K562 (cell line): Measurements from ENCODE around the gene CRHR1. TPM values are rescaled to one million over a fixed set of nuclear protein-coding genes. Genes with fewer than 3 reads are reported as not detected.

Experiments
- ATAC-seq: fragments of 200-7000 bp; cut with Tn5 transposase; 3 replicates; pipeline ENCODE4 v1.9.1; 2020; ENCODE audit warnings: moderate library complexity
- BruUV-seq: library from RNA; stranded (reverse); fragments of 400-500 nt; replicated peaks from 2 replicates; lab custom pipeline; 2021; lab: Mats Ljungman, UMichigan
- CTCF ChIA-PET: fragments of 300-600 bp; formaldehyde crosslinking; extraction: SDS; loops from one replicate; lab custom pipeline; 2021; ENCODE audit warnings: low intra/inter-chr PET ratio; lab: Yijun Ruan, JAX
- POLR2A ChIA-PET: fragments of 300-600, 350-650 bp; sonication (Branson Sonifier 250); formaldehyde crosslinking; extraction: SDS; loops from one replicate; lab custom pipeline; 2021; ENCODE audit warnings: antibody characterized with exemption, inconsistent platforms; lab: Yijun Ruan, JAX
- DNase-seq, 4 experiments: peaks; one replicate each; pipeline versions ENCODE4 v3.0.0 to v3.0.0-alpha.2; 2011 to 2018; ENCODE audit warnings: low spot score in 3 of 4, mixed read lengths in 3 of 4; ENCODE audit errors: extremely low read depth in 1 of 4
- FAIRE-seq: peaks from 2 replicates; lab custom pipeline; 2011; peaks lifted over from hg19 to GRCh38; lab: Jason Lieb, UNC
- H2AFZ ChIP-seq: 2 replicates; pipeline ENCODE4 v1.6.0; 2011; ENCODE audit warnings: low read depth, low read length, control low read depth, inconsistent platforms
- H3K27ac ChIP-seq: fragments of 200-600 bp; 3 replicates; pipeline ENCODE4 v1.8.0; 2011; ENCODE audit warnings: low read depth, mild to moderate bottlenecking, control low read depth, inconsistent platforms, low read length, moderate library complexity, mixed read lengths; ENCODE audit errors: extremely low read depth
- H3K27me3 ChIP-seq, 2 experiments: fragments of 300-600 bp in 1 of 2; 2 replicates in 1 of 2; 3 replicates in 1 of 2; pipeline versions ENCODE4 v1.6.0 to v1.8.0; 2011; ENCODE audit warnings: inconsistent platforms in 2 of 2, low read length in 2 of 2, mild to moderate bottlenecking in 1 of 2, mixed read lengths in 1 of 2, moderate library complexity in 1 of 2; ENCODE audit not compliant: control insufficient read depth in 2 of 2, insufficient read depth in 2 of 2
- H3K36me3 ChIP-seq: fragments of 300-600 bp; 3 replicates; pipeline ENCODE4 v1.8.0; 2011; ENCODE audit warnings: mild to moderate bottlenecking, low read length, inconsistent platforms; ENCODE audit not compliant: control insufficient read depth, insufficient read depth
- H3K4me1 ChIP-seq, 2 experiments: fragments of 200-600 bp in 1 of 2; replicated peaks in 1 of 2; 2 replicates in 1 of 2; 3 replicates in 1 of 2; pipeline versions ENCODE4 v1.5.1 to v1.8.0; 2011; ENCODE audit warnings: inconsistent platforms in 2 of 2, low read length in 2 of 2, mild to moderate bottlenecking in 1 of 2, mixed read lengths in 1 of 2, moderate library complexity in 1 of 2; ENCODE audit not compliant: control insufficient read depth in 2 of 2, insufficient read depth in 2 of 2
- H3K4me2 ChIP-seq: 2 replicates; pipeline ENCODE4 v1.6.1; 2011; ENCODE audit warnings: low read length, control low read depth, inconsistent platforms, mixed read lengths; ENCODE audit not compliant: insufficient read depth
- H3K4me3 ChIP-seq: fragments of 200-600 bp; sonication (generic), shearing (Covaris generic); 2 replicates; pipeline ENCODE4 v1.5.1; 2016; ENCODE audit warnings: control low read depth, inconsistent platforms
- H3K79me2 ChIP-seq: fragments of 200-600 bp; 3 replicates; pipeline ENCODE4 v1.8.0; 2011; ENCODE audit warnings: low read length, inconsistent platforms; ENCODE audit not compliant: control insufficient read depth, insufficient read depth
- H3K9ac ChIP-seq, 2 experiments: 2 replicates each; pipeline versions ENCODE4 v1.6.0 to v1.6.1; 2011; ENCODE audit warnings: low read depth in 2 of 2, low read length in 2 of 2, control low read depth in 1 of 2, inconsistent platforms in 1 of 2, mild to moderate bottlenecking in 1 of 2, mixed read lengths in 1 of 2; ENCODE audit not compliant: insufficient read depth in 1 of 2
- H3K9me1 ChIP-seq: one replicate; pipeline ENCODE4 v1.6.0; 2011; ENCODE audit warnings: inconsistent platforms, mild to moderate bottlenecking, low read length, moderate library complexity; ENCODE audit not compliant: control insufficient read depth, insufficient read depth
- H3K9me3 ChIP-seq: replicated peaks from 2 replicates; pipeline ENCODE4 v1.5.1; 2011; ENCODE audit warnings: low read depth, low read length, inconsistent platforms; ENCODE audit not compliant: control insufficient read depth, insufficient read depth
- H4K20me1 ChIP-seq: replicated peaks from 2 replicates; pipeline ENCODE4 v1.6.1; 2011; ENCODE audit warnings: low read length, inconsistent platforms, mixed read lengths; ENCODE audit not compliant: control insufficient read depth, insufficient read depth
- ATF1 ChIP-seq, 2 experiments: fragments of 450-650 bp in 1 of 2; IDR thresholded peaks; 2 replicates each; pipeline ENCODE4 v1.6.1; 2016; ENCODE audit warnings: missing compliant biosample characterization in 1 of 2, missing genetic modification characterization in 1 of 2
- BACH1 ChIP-seq: fragments of 200-800 bp; sonication (Bioruptor generic); IDR thresholded peaks from 2 replicates; pipeline ENCODE4 v1.6.1; 2016; ENCODE audit warnings: missing genetic modification characterization, missing compliant biosample characterization
- CREB1 ChIP-seq, 2 experiments: sonication (generic) in 1 of 2; formaldehyde crosslinking in 1 of 2; IDR thresholded peaks; 2 replicates each; pipeline versions ENCODE4 v1.6.1 to v1.8.0; 2012 to 2022; ENCODE audit warnings: inconsistent platforms in 1 of 2, mild to moderate bottlenecking in 1 of 2, missing genetic modification reagents in 1 of 2, moderate library complexity in 1 of 2
- GATA2 ChIP-seq: sonication (generic); formaldehyde crosslinking; IDR thresholded peaks from 2 replicates; pipeline ENCODE4 v1.4.0; 2020; ENCODE audit warnings: mild to moderate bottlenecking, missing genetic modification reagents
- JUNB ChIP-seq: fragments of 450-650 bp; formaldehyde crosslinking; conservative IDR thresholded peaks from 2 replicates; pipeline ENCODE4 v1.4.0; 2020; ENCODE audit warnings: mild to moderate bottlenecking
- OTX1 ChIP-seq: fragments of 450-650 bp; formaldehyde crosslinking; IDR thresholded peaks from 2 replicates; pipeline ENCODE4 v1.4.0; 2022; ENCODE audit warnings: mild to moderate bottlenecking
- SIN3A ChIP-seq, 2 experiments: fragments of 150-350 bp in 1 of 2; IDR thresholded peaks; 2 replicates each; pipeline ENCODE4 v1.6.1; 2011 to 2016; ENCODE audit warnings: borderline replicate concordance in 2 of 2, low read depth in 2 of 2, low read length in 2 of 2, mild to moderate bottlenecking in 2 of 2, moderate library complexity in 2 of 2; ENCODE audit not compliant: control insufficient read depth in 1 of 2
- SMAD2 ChIP-seq: fragments of 150-350 bp; IDR thresholded peaks from 2 replicates; pipeline ENCODE4 v1.6.1; 2014; ENCODE audit warnings: low read depth, mild to moderate bottlenecking, low read length
- SMAD3 ChIP-seq: fragments of 450-650 bp; formaldehyde crosslinking; conservative IDR thresholded peaks from 2 replicates; pipeline ENCODE4 v1.4.0; 2020; ENCODE audit warnings: mild to moderate bottlenecking
- TEAD2 ChIP-seq: fragments of 450-650 bp; IDR thresholded peaks from 2 replicates; pipeline ENCODE4 v1.6.1; 2016; ENCODE audit warnings: missing genetic modification characterization, control low read depth, missing compliant biosample characterization
- WHSC1 ChIP-seq: IDR thresholded peaks from one replicate; pipeline ENCODE4 v1.6.1; 2012; ENCODE audit warnings: low read length, control low read depth, inconsistent platforms
- ZNF561 ChIP-seq: fragments of 450-650 bp; formaldehyde crosslinking; conservative IDR thresholded peaks from 2 replicates; pipeline ENCODE4 v1.4.0; 2020; ENCODE audit warnings: mild to moderate bottlenecking, moderate library complexity
- WGBS: fragments of 100-300 bp; shearing (Covaris generic); methylation state at CpG from one replicate; pipeline ENCODE4 v1.1.6; 2016; ENCODE audit warnings: low coverage, mixed read lengths; ENCODE audit not compliant: insufficient coverage; ENCODE audit errors: missing lambda C conversion rate; 5-methylcytosine and 5-hydroxymethylcytosine counted together
- in situ Hi-C: fragments of 300-500 bp; cut with MboI; formaldehyde crosslinking; loops from 4 replicates; pipeline ENCODE4 v1.15.0; 2018; ENCODE audit warnings: inconsistent platforms, mixed read lengths
- intact Hi-C: fragments of 100-400 bp; cut with micrococcal nuclease; formaldehyde crosslinking; loops from 2 replicates; pipeline ENCODE4 v1.14.2; 2022
- polyA plus RNA-seq, 8 experiments: library from polyadenylated mRNA; depleted of rRNA in 4 of 8; stranded (reverse) in 5 of 8; unstranded in 3 of 8; fragments of >200 nt; fragmentation: Nextera tagmentation in 2 of 8; fragmentation: Illumina TruSeq in 1 of 8; extraction: Ambion mirVana in 2 of 8; extraction: Trizol in 1 of 8; gene quantifications; 2 replicates each; pipeline versions ENCODE4 v1.2.1 to v1.2.3, GENCODE V29; 2011 to 2014; ENCODE audit warnings: inconsistent platforms in 1 of 8, missing spikeins in 1 of 8
- total RNA-seq, 7 experiments: library from RNA; depleted of rRNA in 6 of 7; stranded (reverse); fragments of >200 nt in 6 of 7; fragmentation: Illumina TruSeq in 2 of 7; extraction: Trizol in 2 of 7; gene quantifications; 2 replicates each; pipeline versions ENCODE4 v1.2.1 to v1.2.3, GENCODE V29; 2011 to 2021; ENCODE audit warnings: low replicate concordance in 1 of 7
- TF ChIP-seq, protein P1 (sequence below), 2 experiments: fragments of 450-650 bp in 1 of 2; sonication (generic) in 1 of 2; formaldehyde crosslinking in 1 of 2; IDR thresholded peaks in 1 of 2; conservative IDR thresholded peaks in 1 of 2; 2 replicates each; pipeline versions ENCODE4 v1.6.1 to v1.8.1; 2016 to 2023; ENCODE audit warnings: mild to moderate bottlenecking in 2 of 2, moderate library complexity in 2 of 2, inconsistent platforms in 1 of 2, missing genetic modification reagents in 1 of 2
- TF ChIP-seq, protein P2 (sequence below): fragments of 450-650 bp; IDR thresholded peaks from 2 replicates; pipeline ENCODE4 v1.6.1; 2016; ENCODE audit warnings: antibody characterized with exemption

Gene CRHR1
- total and polyA plus RNA-seq, 9 of the 15 experiments (the other 6 are each of a cell fraction or from before 2014, with no cell fraction given) = 0.05 TPM; not detected in 8

DNA sequence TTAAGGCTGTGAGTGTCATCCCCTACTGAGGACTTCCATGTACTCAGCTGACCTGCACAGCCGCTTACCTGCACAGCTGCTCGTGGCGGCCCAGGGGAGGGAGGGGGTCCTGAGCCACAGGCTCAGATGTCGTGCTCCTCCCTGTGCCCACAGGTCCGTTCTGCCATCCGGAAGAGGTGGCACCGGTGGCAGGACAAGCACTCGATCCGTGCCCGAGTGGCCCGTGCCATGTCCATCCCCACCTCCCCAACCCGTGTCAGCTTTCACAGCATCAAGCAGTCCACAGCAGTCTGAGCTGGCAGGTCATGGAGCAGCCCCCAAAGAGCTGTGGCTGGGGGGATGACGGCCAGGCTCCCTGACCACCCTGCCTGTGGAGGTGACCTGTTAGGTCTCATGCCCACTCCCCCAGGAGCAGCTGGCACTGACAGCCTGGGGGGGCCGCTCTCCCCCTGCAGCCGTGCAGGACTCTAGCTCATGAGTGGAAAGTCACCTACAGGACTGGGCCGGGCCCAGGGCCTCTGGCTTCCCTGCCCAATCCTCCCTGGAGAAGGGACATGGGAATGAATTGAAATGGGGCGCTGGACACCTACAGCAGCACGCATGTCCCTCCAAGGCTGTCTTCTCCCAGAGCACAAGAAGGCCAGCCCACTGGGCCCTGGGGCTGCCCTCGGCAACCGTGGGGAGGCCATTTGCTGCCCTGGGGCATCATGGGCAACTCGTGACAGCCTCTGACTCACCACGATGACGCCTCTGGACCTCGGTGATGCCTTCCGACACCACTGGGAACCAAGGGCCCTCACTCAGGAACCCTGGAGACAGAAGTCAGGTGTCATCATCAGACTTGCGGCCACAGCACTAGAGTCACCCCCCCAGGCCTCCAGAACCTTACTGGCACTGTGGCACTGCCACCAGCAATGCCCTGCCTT is 50.6 kb downstream of the CRHR1 start (continued):
- TF ChIP-seq, protein P1, sequence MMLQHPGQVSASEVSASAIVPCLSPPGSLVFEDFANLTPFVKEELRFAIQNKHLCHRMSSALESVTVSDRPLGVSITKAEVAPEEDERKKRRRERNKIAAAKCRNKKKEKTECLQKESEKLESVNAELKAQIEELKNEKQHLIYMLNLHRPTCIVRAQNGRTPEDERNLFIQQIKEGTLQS (IDR thresholded peaks at IDR 0.05) = peak; percentile 68
- TF ChIP-seq, protein P1 (CRISPR knock-in tag; conservative IDR thresholded peaks at IDR 0.05) = no peak
- TF ChIP-seq SMAD2 = no peak
- no peak for TF ChIP-seq ATF1 (CRISPR knock-in tag; IDR thresholded peaks at IDR 0.05)
- no peak for TF ChIP-seq ATF1 (tag; IDR thresholded peaks at IDR 0.05)

DNA sequence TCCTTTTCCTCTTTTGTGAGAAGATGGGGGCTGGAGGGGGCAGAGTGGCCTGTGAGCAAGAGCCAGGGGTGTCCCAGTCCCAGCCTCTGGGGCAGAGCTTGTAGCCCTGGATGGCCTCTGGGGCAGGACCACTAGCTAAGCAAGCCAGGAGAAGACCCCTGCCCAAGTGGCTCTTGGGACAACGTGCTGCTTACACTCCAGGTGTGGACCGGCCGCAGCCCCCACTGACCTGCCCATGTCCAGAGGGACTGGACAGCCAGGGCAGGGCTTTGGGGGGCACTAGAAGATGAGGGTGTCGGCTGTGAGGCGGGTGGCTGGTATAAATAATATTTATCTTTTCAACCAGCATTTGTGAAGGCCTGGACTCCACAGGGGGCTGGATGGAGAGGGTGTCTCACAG is 51.4 kb downstream of the CRHR1 start:
- DNase-seq (no peak), ATAC-seq (no peak), FAIRE-seq (no peak)
- ChIA-PET POLR2A (no interaction called here), CTCF (no interaction called here)
- Histone ChIP-seq H3K4me2 (no peak overlapping the region), H2AFZ (no peak overlapping the region), H3K9ac (no peak overlapping the region), H3K9me3 (no peaks in the 10 kb centered on the region), H3K4me1 (peaks cover 0 to 4% of the 10 kb centered on the region in 2 experiments; a peak in 2 of 5 replicates), H3K4me3 (no peak overlapping the region), H3K36me3 (no peaks in the 10 kb centered on the region), H3K27ac (no peak overlapping the region), H3K27me3 (peaks cover 4 to 61% of the 10 kb centered on the region in 2 experiments; a peak in 3 of 5 replicates), H4K20me1 (peaks cover 10% of the 10 kb centered on the region), H3K79me2 (no peaks in the 10 kb centered on the region), H3K9me1 (peaks cover 3% of the 10 kb centered on the region)
- intact Hi-C loops = no loop called here
- WGBS = 0% methylated on average over 5 of the region's 5 CpGs
- no TSS peak for BruUV-seq
- in situ Hi-C loops = loop anchor here (25.0 kb wide), 1 partner anchor 423 kb away; no protein-coding TSS in a partner anchor
- TF ChIP-seq JUNB (CRISPR knock-in tag) (no peak), ZNF561 (CRISPR knock-in tag) (no peak), TEAD2 (no peak), WHSC1 (no peak), CREB1 (IDR thresholded peaks at IDR 0.05) (no peak), CREB1 (CRISPR knock-in tag; IDR thresholded peaks at IDR 0.05) (no peak), SMAD3 (CRISPR knock-in tag) (no peak), BACH1 (tag) (no peak), SIN3A (IDR thresholded peaks at IDR 0.05; ENCODE audit: borderline replicate concordance in 2 of 2, control insufficient read depth in 1 of 2, low read depth in 2 of 2, low read length in 2 of 2) (no peak), OTX1 (CRISPR knock-in tag) (no peak), GATA2 (CRISPR knock-in tag) (no peak)
- TF ChIP-seq, protein P2, sequence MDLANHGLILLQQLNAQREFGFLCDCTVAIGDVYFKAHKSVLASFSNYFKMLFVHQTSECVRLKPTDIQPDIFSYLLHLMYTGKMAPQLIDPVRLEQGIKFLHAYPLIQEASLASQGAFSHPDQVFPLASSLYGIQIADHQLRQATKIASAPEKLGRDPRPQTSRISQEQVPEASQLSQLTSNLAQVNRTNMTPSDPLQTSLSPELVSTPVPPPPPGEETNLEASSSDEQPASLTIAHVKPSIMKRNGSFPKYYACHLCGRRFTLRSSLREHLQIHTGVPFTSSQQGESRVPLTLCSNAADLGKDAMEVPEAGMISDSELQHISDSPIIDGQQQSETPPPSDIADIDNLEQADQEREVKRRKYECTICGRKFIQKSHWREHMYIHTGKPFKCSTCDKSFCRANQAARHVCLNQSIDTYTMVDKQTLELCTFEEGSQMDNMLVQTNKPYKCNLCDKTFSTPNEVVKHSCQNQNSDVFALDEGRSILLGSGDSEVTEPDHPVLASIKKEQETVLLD = no peak
